ENCODE measurements around the gene GAGE12G.
"Not testable (repeated sequence)": the region's sequence is repeated elsewhere in the genome, so short reads cannot be mapped to it uniquely, and the experiment has no call there.

The GAGE12G gene, protein sequence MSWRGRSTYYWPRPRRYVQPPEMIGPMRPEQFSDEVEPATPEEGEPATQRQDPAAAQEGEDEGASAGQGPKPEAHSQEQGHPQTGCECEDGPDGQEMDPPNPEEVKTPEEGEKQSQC

DNA sequence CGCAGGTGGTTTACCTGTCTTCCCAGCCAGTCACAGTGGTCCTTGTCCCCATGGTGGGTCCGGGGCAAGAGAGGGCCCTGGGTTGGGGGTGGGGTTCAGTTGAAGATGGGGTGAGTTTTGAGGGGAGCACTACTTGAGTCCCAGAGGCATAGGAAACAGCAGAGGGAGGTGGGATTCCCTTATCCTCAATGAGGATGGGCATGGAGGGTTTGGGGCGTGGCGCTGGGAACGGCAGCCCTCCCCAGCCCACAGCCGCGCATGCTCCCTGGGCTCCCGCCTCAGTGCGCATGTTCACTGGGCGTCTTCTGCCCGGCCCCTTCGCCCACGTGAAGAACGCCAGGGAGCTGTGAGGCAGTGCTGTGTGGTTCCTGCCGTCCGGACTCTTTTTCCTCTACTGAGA, at the start of gene GAGE12G:
Gene GAGE12G (plus strand): TSS at position 301 of the 400 bp plus-strand sequence. CDS start 1,155 bp downstream, outside the sequence.
- not testable (repeated sequence) for DNase-seq

DNA sequence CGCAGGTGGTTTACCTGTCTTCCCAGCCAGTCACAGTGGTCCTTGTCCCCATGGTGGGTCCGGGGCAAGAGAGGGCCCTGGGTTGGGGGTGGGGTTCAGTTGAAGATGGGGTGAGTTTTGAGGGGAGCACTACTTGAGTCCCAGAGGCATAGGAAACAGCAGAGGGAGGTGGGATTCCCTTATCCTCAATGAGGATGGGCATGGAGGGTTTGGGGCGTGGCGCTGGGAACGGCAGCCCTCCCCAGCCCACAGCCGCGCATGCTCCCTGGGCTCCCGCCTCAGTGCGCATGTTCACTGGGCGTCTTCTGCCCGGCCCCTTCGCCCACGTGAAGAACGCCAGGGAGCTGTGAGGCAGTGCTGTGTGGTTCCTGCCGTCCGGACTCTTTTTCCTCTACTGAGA, 38.3 kb upstream of the GAGE12G start, which contains the start of gene GAGE12C:
Gene GAGE12C (plus strand): TSS at position 301 of the 400 bp plus-strand sequence. CDS start 1,155 bp downstream, outside the sequence.
- not testable (repeated sequence) for DNase-seq

DNA sequence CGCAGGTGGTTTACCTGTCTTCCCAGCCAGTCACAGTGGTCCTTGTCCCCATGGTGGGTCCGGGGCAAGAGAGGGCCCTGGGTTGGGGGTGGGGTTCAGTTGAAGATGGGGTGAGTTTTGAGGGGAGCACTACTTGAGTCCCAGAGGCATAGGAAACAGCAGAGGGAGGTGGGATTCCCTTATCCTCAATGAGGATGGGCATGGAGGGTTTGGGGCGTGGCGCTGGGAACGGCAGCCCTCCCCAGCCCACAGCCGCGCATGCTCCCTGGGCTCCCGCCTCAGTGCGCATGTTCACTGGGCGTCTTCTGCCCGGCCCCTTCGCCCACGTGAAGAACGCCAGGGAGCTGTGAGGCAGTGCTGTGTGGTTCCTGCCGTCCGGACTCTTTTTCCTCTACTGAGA, 28.8 kb upstream of the GAGE12G start, which contains the start of gene GAGE12D:
Gene GAGE12D (plus strand): TSS at position 301 of the 400 bp plus-strand sequence. CDS start 1,155 bp downstream, outside the sequence.
- DNase-seq: not testable (repeated sequence)

DNA sequence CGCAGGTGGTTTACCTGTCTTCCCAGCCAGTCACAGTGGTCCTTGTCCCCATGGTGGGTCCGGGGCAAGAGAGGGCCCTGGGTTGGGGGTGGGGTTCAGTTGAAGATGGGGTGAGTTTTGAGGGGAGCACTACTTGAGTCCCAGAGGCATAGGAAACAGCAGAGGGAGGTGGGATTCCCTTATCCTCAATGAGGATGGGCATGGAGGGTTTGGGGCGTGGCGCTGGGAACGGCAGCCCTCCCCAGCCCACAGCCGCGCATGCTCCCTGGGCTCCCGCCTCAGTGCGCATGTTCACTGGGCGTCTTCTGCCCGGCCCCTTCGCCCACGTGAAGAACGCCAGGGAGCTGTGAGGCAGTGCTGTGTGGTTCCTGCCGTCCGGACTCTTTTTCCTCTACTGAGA, 19.2 kb upstream of the GAGE12G start, which contains the start of gene GAGE12E:
Gene GAGE12E (plus strand): TSS at position 301 of the 400 bp plus-strand sequence. CDS start 1,155 bp downstream, outside the sequence.
- DNase-seq: not testable (repeated sequence)

DNA sequence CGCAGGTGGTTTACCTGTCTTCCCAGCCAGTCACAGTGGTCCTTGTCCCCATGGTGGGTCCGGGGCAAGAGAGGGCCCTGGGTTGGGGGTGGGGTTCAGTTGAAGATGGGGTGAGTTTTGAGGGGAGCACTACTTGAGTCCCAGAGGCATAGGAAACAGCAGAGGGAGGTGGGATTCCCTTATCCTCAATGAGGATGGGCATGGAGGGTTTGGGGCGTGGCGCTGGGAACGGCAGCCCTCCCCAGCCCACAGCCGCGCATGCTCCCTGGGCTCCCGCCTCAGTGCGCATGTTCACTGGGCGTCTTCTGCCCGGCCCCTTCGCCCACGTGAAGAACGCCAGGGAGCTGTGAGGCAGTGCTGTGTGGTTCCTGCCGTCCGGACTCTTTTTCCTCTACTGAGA, 9.7 kb upstream of the GAGE12G start, which contains the start of gene GAGE12F:
Gene GAGE12F (plus strand): TSS at position 301 of the 400 bp plus-strand sequence. CDS start 1,155 bp downstream, outside the sequence.
- not testable (repeated sequence) for DNase-seq

DNA sequence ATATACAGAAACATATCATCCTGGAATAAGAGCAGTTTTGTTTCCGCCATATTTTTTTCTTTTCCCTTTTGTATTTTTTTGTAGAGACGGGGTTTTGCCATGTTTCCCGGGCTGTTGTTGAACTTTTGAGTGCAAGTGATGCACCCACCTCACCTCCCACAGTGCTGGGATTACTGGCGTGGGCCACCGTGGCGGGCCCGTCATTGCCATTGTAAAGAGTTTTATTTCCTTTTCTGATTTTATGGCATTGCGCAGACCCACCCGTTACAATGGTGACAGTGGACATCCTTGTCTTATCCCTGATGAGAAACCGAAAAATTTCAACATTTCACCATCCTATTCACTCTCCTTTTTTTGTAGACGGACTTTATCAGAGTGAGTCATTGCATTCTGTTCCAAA, 1.5 kb upstream of the GAGE12G start:
- DNase-seq: not testable (repeated sequence)

DNA sequence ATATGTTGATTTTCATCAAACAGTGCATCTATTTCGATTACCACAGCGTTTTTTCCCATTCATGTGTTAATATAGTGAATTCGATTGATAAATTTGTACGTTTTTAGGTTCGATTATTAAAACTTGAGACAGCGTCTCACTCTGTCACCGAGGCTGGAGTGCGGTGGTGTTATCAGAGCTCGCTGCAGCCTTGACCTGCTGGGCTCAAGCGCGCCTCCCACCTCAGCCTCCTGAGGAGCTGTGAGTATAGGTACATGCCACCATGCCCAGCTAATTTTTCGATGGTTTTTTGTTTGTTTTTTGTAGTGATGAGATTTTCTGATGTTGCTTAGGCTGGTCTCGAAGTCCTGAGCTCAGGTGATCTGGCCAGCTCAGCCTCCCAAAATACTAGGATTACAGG, 1.0 kb upstream of the GAGE12G start:
- not testable (repeated sequence) for DNase-seq

DNA sequence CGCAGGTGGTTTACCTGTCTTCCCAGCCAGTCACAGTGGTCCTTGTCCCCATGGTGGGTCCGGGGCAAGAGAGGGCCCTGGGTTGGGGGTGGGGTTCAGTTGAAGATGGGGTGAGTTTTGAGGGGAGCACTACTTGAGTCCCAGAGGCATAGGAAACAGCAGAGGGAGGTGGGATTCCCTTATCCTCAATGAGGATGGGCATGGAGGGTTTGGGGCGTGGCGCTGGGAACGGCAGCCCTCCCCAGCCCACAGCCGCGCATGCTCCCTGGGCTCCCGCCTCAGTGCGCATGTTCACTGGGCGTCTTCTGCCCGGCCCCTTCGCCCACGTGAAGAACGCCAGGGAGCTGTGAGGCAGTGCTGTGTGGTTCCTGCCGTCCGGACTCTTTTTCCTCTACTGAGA, 9.4 kb downstream of the GAGE12G start, which contains the start of gene GAGE12H:
Gene GAGE12H (plus strand): TSS at position 301 of the 400 bp plus-strand sequence. CDS start 1,155 bp downstream, outside the sequence.
- DNase-seq: not testable (repeated sequence)

DNA sequence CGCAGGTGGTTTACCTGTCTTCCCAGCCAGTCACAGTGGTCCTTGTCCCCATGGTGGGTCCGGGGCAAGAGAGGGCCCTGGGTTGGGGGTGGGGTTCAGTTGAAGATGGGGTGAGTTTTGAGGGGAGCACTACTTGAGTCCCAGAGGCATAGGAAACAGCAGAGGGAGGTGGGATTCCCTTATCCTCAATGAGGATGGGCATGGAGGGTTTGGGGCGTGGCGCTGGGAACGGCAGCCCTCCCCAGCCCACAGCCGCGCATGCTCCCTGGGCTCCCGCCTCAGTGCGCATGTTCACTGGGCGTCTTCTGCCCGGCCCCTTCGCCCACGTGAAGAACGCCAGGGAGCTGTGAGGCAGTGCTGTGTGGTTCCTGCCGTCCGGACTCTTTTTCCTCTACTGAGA, 19.0 kb downstream of the GAGE12G start, which contains the start of gene GAGE2A:
Gene GAGE2A (plus strand): TSS at position 301 of the 400 bp plus-strand sequence. CDS start 1,155 bp downstream, outside the sequence.
- not testable (repeated sequence) for DNase-seq

DNA sequence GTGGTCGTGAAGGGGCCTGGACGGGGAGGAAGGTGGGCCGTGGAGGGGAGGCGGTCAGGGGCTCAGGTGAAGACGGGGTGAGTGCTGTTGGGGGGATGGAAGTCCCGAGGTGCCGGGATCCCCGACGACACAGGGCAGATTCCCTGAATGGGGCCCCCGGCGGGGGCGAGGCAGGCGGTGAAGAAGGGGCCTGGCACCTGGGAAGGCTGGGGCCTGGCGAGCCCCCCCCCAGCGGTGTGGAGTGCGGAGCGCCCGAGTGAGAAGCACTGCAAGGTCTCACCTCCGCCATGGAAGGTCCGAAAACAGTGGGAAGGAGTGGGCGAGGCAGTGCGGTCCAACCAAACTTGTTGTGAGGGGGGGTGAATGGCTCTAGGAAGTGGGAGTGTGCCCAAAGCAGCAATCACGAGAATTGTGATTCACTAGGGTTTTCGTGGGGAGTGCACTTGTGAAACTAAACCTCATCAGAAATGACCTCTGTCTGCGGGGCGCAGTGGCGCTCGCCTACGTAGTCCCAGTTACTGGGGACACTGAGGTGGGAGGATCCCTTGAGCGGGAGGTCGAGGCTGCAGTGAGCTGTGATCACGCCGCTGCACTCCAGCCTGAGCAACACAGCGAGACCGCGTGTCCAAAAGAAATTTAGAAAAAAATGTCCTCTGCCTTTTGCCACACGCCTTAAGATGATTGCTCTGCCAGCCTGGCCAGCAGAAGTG, 19.7 kb downstream of the GAGE12G start:
- not testable (repeated sequence) for DNase-seq

DNA sequence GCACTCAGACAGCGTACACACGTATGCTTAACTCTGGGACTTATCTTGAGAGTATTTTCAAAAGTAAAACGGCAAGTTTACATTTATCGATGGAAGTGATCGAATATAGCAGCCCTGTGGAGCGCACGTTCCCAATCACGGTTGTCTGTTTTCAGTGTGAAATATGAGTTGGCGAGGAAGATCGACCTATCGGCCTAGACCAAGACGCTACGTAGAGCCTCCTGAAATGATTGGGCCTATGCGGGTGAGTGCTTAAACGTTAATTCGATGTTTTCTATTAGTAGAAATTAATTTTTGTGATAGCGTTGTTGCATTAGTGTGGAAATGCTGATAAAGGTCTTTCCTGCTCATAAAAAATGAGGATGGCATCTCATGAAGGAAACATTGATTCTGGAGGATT, 20.3 kb downstream of the GAGE12G start:
- not testable (repeated sequence) for DNase-seq

DNA sequence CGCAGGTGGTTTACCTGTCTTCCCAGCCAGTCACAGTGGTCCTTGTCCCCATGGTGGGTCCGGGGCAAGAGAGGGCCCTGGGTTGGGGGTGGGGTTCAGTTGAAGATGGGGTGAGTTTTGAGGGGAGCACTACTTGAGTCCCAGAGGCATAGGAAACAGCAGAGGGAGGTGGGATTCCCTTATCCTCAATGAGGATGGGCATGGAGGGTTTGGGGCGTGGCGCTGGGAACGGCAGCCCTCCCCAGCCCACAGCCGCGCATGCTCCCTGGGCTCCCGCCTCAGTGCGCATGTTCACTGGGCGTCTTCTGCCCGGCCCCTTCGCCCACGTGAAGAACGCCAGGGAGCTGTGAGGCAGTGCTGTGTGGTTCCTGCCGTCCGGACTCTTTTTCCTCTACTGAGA, 28.5 kb downstream of the GAGE12G start, which contains the start of gene GAGE1:
Gene GAGE1 (plus strand): TSS at position 301 of the 400 bp plus-strand sequence. CDS start 1,155 bp downstream, outside the sequence.
- DNase-seq: not testable (repeated sequence)

DNA sequence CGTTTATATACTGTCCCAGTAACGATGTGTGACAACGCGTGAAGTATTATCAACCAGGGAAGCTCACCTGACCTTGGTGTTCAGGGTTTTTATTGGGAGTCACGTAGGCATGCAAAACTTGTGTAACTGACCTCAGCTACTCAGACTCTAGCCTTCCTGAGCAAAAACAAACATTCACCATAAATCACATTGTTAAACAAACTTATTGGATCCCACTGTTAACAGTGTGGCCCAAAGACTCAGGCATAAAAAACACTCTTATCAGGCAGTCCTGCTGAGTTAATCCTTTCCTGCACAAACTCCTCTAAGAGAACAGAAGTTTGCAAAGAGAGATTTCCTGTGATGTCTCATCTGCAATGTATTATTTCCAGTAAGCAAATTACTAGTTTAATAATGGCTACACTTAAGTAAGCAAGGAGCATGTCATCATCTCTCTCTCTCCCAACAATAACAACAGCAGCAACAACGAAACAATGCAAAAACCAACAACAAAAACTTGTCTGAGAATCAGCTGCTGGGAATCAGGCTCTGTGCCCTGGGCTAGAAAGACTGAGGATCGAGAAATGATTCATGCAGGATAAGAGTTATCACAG, 40.6 kb downstream of the GAGE12G start:
- DNase-seq: no peak

DNA sequence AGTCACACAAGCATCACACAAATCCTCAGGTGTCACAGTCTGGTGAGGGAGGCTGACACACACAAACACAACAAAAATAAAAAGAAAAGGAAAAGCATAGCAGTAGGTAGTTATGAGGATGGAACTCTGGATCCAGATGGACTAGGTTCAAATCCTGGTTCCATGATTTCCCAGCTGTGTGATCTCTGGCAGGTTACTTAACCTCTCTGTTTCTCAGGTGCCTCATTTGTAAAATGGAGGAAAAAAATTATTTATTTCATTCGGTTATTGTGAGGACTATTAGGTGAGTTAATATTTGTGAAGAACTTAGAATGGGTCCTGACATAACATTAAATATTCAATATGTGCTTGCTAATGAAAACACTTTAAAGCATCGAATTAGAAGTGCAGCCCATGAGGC, 48.4 kb downstream of the GAGE12G start:
- DNase-seq: no peak

All from SHP77 (cell line).